GM23338 (cell line): Measurements from ENCODE around the gene PPP1R37. TPM values are rescaled to one million over a fixed set of nuclear protein-coding genes. Genes with fewer than 3 reads are reported as not detected.

Source experiments
- ATAC-seq: fragments of 200-7000 bp; cut with Tn5 transposase; 3 replicates; pipeline ENCODE4 v1.9.1; 2020
- DNase-seq: peaks from one replicate; pipeline ENCODE4 v3.0.0-alpha.2; 2015; ENCODE audit warnings: low spot score
- H2AFZ ChIP-seq: fragments of 200-600 bp; sonication (generic); 2 replicates; pipeline ENCODE4 v1.8.0; 2016; ENCODE audit warnings: antibody characterized with exemption, mild to moderate bottlenecking, moderate library complexity
- H3F3A ChIP-seq: fragments of 200-600 bp; sonication (generic); replicated peaks from 2 replicates; pipeline ENCODE4 v1.8.0; 2017; ENCODE audit warnings: antibody characterized with exemption, mixed run types, low read depth
- H3K27ac ChIP-seq: fragments of 200-600 bp; sonication (generic); 2 replicates; pipeline ENCODE4 v1.6.1; 2016; ENCODE audit warnings: low read depth
- H3K27me3 ChIP-seq: fragments of 200-600 bp; sonication (generic); 2 replicates; pipeline ENCODE4 v1.8.0; 2016; ENCODE audit warnings: mild to moderate bottlenecking, mixed run types, moderate library complexity; ENCODE audit not compliant: insufficient read depth
- H3K36me3 ChIP-seq: fragments of 200-600 bp; sonication (generic); 2 replicates; pipeline ENCODE4 v1.8.0; 2016; ENCODE audit warnings: mild to moderate bottlenecking; ENCODE audit not compliant: insufficient read depth
- H3K4me1 ChIP-seq: fragments of 200-600 bp; sonication (generic); 2 replicates; pipeline ENCODE4 v1.8.0; 2016; ENCODE audit warnings: mild to moderate bottlenecking, moderate library complexity; ENCODE audit not compliant: insufficient read depth
- H3K4me2 ChIP-seq: fragments of 200-600 bp; sonication (generic); 2 replicates; pipeline ENCODE4 v1.7.1; 2017; ENCODE audit warnings: mixed run types
- H3K4me3 ChIP-seq: fragments of 200-600 bp; sonication (generic); 2 replicates; pipeline ENCODE4 v1.6.1; 2016; ENCODE audit warnings: mixed run types
- H3K79me2 ChIP-seq: fragments of 200-600 bp; sonication (generic); replicated peaks from 2 replicates; pipeline ENCODE4 v1.8.0; 2017; ENCODE audit warnings: mild to moderate bottlenecking; ENCODE audit not compliant: insufficient read depth
- H3K9me2 ChIP-seq: fragments of 200-600 bp; sonication (generic); 2 replicates; pipeline ENCODE4 v1.8.0; 2017; ENCODE audit not compliant: insufficient read depth
- H4K20me1 ChIP-seq: fragments of 200-600 bp; sonication (generic); replicated peaks from 2 replicates; pipeline ENCODE4 v1.8.0; 2017; ENCODE audit warnings: mild to moderate bottlenecking; ENCODE audit not compliant: insufficient read depth
- H3K27ac Mint-ChIP-seq: 2 replicates; pipeline ENCODE4 v1.8.0; 2020; ENCODE audit warnings: inconsistent platforms, mild to moderate bottlenecking, moderate library complexity, mixed read lengths
- H3K27me3 Mint-ChIP-seq: 3 replicates; pipeline ENCODE4 v1.8.0; 2022; ENCODE audit warnings: low read depth, mild to moderate bottlenecking, moderate library complexity, mixed read lengths, inconsistent platforms; ENCODE audit not compliant: insufficient read depth, poor library complexity
- H3K36me3 Mint-ChIP-seq: 3 replicates; pipeline ENCODE4 v1.8.0; 2021; ENCODE audit warnings: low read depth, mild to moderate bottlenecking, inconsistent platforms, moderate library complexity, mixed read lengths
- H3K4me1 Mint-ChIP-seq: 3 replicates; pipeline ENCODE4 v1.8.0; 2020; ENCODE audit warnings: mild to moderate bottlenecking, inconsistent platforms, mixed read lengths
- H3K4me3 Mint-ChIP-seq: 3 replicates; pipeline ENCODE4 v1.8.0; 2021; ENCODE audit warnings: moderate library complexity, mild to moderate bottlenecking, inconsistent platforms, mixed read lengths
- H3K9me3 Mint-ChIP-seq: 3 replicates; pipeline ENCODE4 v1.8.0; 2020; ENCODE audit warnings: moderate library complexity, mild to moderate bottlenecking, inconsistent platforms, mixed read lengths
- CREB1 ChIP-seq: fragments of 250-450 bp; sonication (Bioruptor Pico); IDR thresholded peaks from 2 replicates; pipeline ENCODE4 v1.5.0; 2020; ENCODE audit warnings: low read depth, mild to moderate bottlenecking, moderate library complexity
- EZH2 ChIP-seq: fragments of 200-600 bp; sonication (generic); IDR thresholded peaks from one replicate; pipeline ENCODE4 v1.8.0; 2017; ENCODE audit warnings: antibody characterized with exemption, mild to moderate bottlenecking, low read depth; ENCODE audit not compliant: unreplicated experiment
- JUNB ChIP-seq: IDR thresholded peaks from one replicate; pipeline ENCODE4 v1.6.1; 2016; ENCODE audit warnings: antibody characterized with exemption; ENCODE audit not compliant: unreplicated experiment
- POLR2AphosphoS5 ChIP-seq: IDR thresholded peaks from 2 replicates; pipeline ENCODE4 v1.6.1; 2016; ENCODE audit warnings: antibody characterized with exemption, low read depth
- REST ChIP-seq: IDR thresholded peaks from one replicate; pipeline ENCODE4 v1.6.1; 2018; ENCODE audit warnings: antibody characterized with exemption; ENCODE audit not compliant: unreplicated experiment
- STAT1 ChIP-seq: IDR thresholded peaks from one replicate; pipeline ENCODE4 v1.6.1; 2016; ENCODE audit warnings: antibody characterized with exemption; ENCODE audit not compliant: unreplicated experiment
- ZNF114 ChIP-seq: fragments of 250-450 bp; sonication (Bioruptor Pico); IDR thresholded peaks from 2 replicates; pipeline ENCODE4 v1.5.0; 2020; ENCODE audit warnings: mild to moderate bottlenecking, moderate library complexity
- ZNF462 ChIP-seq: fragments of 250-450 bp; sonication (Bioruptor Pico); IDR thresholded peaks from 2 replicates; pipeline ENCODE4 v1.5.0; 2020; ENCODE audit warnings: mild to moderate bottlenecking, moderate library complexity
- polyA plus RNA-seq: library from polyadenylated mRNA; unstranded; fragments of >200 nt; fragmentation: Nextera tagmentation; extraction: Ambion mirVana; gene quantifications from 2 replicates; pipeline ENCODE4 v1.2.1, GENCODE V29; 2016
- total RNA-seq: library from RNA; depleted of rRNA; stranded (reverse); fragments of >200 nt; shearing (Covaris generic); gene quantifications from 2 replicates; pipeline ENCODE4 v1.2.3, GENCODE V29; 2014

PPP1R37 gene
- total and polyA plus RNA-seq, 2 experiments from 2014 or later: 6.9 to 47.2 TPM

- no peaks in the 10 kb centered on the region for H3K27me3 ChIP-seq
- no peak overlapping the region for H3K4me3 Mint-ChIP-seq
- no peak overlapping the region for H2AFZ ChIP-seq
- no peak overlapping the region for H3K4me3 ChIP-seq
- TF ChIP-seq REST (no peak), JUNB (no peak), EZH2 (no peak), STAT1 (no peak), ZNF462 (no peak), ZNF114 (CRISPR knock-in tag) (no peak), CREB1 (CRISPR knock-in tag) (no peak), POLR2AphosphoS5 (no peak)
- no peaks in the 10 kb centered on the region for H3K36me3 ChIP-seq
- H3K27ac Mint-ChIP-seq: no peak overlapping the region
- no peaks in the 10 kb centered on the region for H3K9me2 ChIP-seq
- H3K79me2 ChIP-seq: peaks cover 52% of the 10 kb centered on the region
- 0 out of 2 replicates have a peak, but pooled peaks cover 2% of the 10 kb centered on the region for H3F3A ChIP-seq
- no peaks in the 10 kb centered on the region for H3K36me3 Mint-ChIP-seq
- ATAC-seq: no peak
- no peaks in the 10 kb centered on the region for H3K9me3 Mint-ChIP-seq
- H3K4me1 Mint-ChIP-seq: peaks cover 15% of the 10 kb centered on the region; the same call in 2 of the 3 replicates
- H3K4me1 ChIP-seq: 0 out of 2 replicates have a peak, but pooled peaks cover 2% of the 10 kb centered on the region
- H3K27ac ChIP-seq: 0 out of 2 replicates have a peak overlapping the region, but pooled peaks have one; percentile 9
- peaks cover 44% of the 10 kb centered on the region for H4K20me1 ChIP-seq
- no peak for DNase-seq
- H3K4me2 ChIP-seq: no peak overlapping the region
- peaks cover 3% of the 10 kb centered on the region for H3K27me3 Mint-ChIP-seq
These were observed 35.2 kb downstream of the PPP1R37 start for GRCh38 chr19:45128146-45128545.
